RWPE2 (cell line): Measurements from ENCODE around the gene MAPK9.

Experiments used
- ATAC-seq: fragments of 200-7000 bp; cut with Tn5 transposase; 3 replicates; pipeline ENCODE4 v1.9.1; 2021; ENCODE audit warnings: low read depth
- DNase-seq: peaks from one replicate; pipeline ENCODE4 v3.0.0-alpha.2; 2020; ENCODE audit warnings: low spot score
- H3K27ac ChIP-seq: fragments of 450-650 bp; 2 replicates; pipeline ENCODE4 v1.5.1; 2017; ENCODE audit warnings: mild to moderate bottlenecking; ENCODE audit not compliant: poor library complexity, severe bottlenecking
- H3K27me3 ChIP-seq: fragments of 250-450 bp; sonication (Bioruptor Pico); 2 replicates; pipeline ENCODE4 v1.5.1; 2021; ENCODE audit warnings: mild to moderate bottlenecking, moderate library complexity; ENCODE audit not compliant: insufficient read depth, poor library complexity, severe bottlenecking
- H3K36me3 ChIP-seq: fragments of 250-450 bp; sonication (Bioruptor Pico); 2 replicates; pipeline ENCODE4 v1.5.1; 2020; ENCODE audit warnings: low read depth, mild to moderate bottlenecking, moderate library complexity
- H3K4me1 ChIP-seq: fragments of 250-450 bp; sonication (Bioruptor Pico); 2 replicates; pipeline ENCODE4 v1.5.1; 2021; ENCODE audit warnings: mild to moderate bottlenecking, moderate library complexity; ENCODE audit not compliant: insufficient read depth, poor library complexity, severe bottlenecking
- H3K4me3 ChIP-seq: fragments of 250-450 bp; sonication (Bioruptor Pico); 2 replicates; pipeline ENCODE4 v1.5.1; 2021; ENCODE audit warnings: mild to moderate bottlenecking, moderate library complexity; ENCODE audit not compliant: severe bottlenecking
- H3K9me3 ChIP-seq: fragments of 250-450 bp; sonication (Bioruptor Pico); 2 replicates; pipeline ENCODE4 v1.5.1; 2021; ENCODE audit warnings: mild to moderate bottlenecking, moderate library complexity; ENCODE audit not compliant: severe bottlenecking
- TF ChIP-seq, protein P1 (sequence below): fragments of 450-650 bp; IDR thresholded peaks from one replicate; pipeline ENCODE4 v1.5.1; 2017; ENCODE audit warnings: mild to moderate bottlenecking, moderate library complexity; ENCODE audit not compliant: poor library complexity, severe bottlenecking

Gene MAPK9

DNA sequence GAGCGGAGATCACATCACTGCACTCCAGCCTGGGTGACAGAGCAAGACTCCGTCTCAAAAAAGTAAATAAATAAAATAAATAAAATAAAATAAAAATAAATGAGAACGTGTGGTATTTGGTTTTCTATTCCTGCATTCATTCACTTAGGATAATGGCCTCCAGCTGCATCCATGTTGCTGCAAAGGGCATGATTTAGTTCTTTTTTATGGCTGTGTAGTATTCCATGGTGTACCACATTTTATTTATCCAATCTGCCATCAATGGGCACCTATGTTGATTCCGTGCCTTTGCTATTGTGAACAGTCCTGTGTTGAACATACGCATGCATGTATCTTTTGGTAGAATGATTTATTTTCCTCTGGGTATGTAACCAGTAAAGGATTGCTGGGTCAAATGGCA lies 74.1 kb downstream of the MAPK9 start:
- H3K36me3 ChIP-seq, result no peaks in the 10 kb centered on the region
- H3K27ac ChIP-seq, result no peak overlapping the region
- DNase-seq, result no peak
- H3K27me3 ChIP-seq, result no peaks in the 10 kb centered on the region
- H3K4me1 ChIP-seq, result no peaks in the 10 kb centered on the region
- no peak for ATAC-seq
- TF ChIP-seq, protein P1, sequence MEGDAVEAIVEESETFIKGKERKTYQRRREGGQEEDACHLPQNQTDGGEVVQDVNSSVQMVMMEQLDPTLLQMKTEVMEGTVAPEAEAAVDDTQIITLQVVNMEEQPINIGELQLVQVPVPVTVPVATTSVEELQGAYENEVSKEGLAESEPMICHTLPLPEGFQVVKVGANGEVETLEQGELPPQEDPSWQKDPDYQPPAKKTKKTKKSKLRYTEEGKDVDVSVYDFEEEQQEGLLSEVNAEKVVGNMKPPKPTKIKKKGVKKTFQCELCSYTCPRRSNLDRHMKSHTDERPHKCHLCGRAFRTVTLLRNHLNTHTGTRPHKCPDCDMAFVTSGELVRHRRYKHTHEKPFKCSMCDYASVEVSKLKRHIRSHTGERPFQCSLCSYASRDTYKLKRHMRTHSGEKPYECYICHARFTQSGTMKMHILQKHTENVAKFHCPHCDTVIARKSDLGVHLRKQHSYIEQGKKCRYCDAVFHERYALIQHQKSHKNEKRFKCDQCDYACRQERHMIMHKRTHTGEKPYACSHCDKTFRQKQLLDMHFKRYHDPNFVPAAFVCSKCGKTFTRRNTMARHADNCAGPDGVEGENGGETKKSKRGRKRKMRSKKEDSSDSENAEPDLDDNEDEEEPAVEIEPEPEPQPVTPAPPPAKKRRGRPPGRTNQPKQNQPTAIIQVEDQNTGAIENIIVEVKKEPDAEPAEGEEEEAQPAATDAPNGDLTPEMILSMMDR, result no peak
- H3K4me3 ChIP-seq, result no peak overlapping the region
- H3K9me3 ChIP-seq, result peaks cover 5% of the 10 kb centered on the region

DNA sequence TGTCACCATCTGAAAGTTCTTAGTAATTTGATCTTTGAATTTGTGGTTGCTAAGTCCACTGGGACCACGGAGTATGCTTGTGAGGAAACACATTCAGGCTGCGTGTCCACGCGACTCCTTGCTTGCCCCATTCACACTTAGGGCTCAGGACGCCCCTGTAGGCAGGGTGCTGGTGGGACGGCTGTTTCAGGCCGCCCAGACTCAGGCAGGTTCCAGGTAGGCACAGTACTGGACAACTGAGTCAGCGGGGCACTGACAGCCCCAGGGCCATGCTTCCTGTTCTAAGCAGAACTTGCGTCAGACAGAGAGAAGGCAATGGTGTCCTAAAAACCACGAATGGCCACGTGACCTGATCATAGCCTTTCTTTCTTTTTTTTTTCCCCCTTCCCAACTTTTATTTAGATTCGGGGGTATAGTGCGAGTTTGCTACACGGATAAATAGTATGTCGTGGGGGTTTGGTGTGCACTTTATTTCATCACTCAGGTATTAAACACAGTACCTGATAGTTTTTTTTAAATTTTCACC lies 75.2 kb downstream of the MAPK9 start:
- DNase-seq (no peak), ATAC-seq (no peak)
- no peaks in the 10 kb centered on the region for H3K36me3 ChIP-seq
- TF ChIP-seq, protein P1, result no peak
- H3K4me3 ChIP-seq, result no peak overlapping the region
- no peak overlapping the region for H3K27ac ChIP-seq
- H3K4me1 ChIP-seq, result no peaks in the 10 kb centered on the region
- H3K27me3 ChIP-seq, result no peaks in the 10 kb centered on the region
- H3K9me3 ChIP-seq, result peaks cover 5% of the 10 kb centered on the region

DNA sequence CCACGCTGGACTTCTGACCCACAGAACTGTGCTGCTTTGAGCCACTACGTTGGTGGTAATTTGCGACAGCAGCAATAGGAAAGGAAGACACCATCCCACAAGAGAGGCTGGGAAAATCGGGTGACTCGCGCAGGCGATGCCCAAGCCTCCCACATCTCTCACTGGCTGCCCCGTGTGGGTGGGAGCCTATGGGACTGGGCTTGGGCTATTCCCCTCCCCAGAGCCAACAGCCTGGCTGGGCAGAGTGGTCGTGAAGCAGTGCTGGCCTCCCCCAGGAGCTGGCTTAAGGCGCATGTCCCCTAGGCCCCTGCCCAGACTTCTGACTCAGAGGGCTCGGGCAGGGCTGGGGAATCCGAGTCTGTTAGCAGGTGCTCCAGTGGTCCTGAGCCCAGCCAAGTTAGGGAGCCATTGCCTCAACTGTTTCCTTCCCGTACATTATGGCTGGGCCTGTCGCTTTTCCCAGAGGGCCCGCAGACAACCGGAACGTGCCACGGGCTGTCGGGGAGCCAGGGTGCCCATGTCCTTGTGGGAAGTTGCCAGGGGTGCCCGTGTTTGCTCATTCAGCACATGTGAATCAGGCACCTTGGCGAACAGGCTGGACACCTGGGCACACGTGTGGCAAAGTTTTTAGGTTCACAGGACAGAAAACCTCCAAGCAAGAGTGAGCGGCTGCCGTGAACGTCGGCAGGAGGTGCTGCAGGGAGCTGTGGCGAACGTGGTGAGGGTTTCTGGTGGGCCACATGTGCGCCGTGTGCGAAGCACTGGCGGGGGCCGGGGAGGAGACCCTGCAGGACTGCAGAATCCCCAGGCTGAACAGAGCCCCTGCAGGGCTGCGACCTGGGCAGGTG lies 75.9 kb downstream of the MAPK9 start:
- DNase-seq, result no peak
- H3K27ac ChIP-seq, result no peak overlapping the region
- TF ChIP-seq, protein P1, result no peak
- no peak for ATAC-seq
- H3K27me3 ChIP-seq, result no peaks in the 10 kb centered on the region
- peaks cover 5% of the 10 kb centered on the region for H3K9me3 ChIP-seq
- no peak overlapping the region for H3K4me3 ChIP-seq
- H3K4me1 ChIP-seq, result no peaks in the 10 kb centered on the region
- H3K36me3 ChIP-seq, result no peaks in the 10 kb centered on the region

DNA sequence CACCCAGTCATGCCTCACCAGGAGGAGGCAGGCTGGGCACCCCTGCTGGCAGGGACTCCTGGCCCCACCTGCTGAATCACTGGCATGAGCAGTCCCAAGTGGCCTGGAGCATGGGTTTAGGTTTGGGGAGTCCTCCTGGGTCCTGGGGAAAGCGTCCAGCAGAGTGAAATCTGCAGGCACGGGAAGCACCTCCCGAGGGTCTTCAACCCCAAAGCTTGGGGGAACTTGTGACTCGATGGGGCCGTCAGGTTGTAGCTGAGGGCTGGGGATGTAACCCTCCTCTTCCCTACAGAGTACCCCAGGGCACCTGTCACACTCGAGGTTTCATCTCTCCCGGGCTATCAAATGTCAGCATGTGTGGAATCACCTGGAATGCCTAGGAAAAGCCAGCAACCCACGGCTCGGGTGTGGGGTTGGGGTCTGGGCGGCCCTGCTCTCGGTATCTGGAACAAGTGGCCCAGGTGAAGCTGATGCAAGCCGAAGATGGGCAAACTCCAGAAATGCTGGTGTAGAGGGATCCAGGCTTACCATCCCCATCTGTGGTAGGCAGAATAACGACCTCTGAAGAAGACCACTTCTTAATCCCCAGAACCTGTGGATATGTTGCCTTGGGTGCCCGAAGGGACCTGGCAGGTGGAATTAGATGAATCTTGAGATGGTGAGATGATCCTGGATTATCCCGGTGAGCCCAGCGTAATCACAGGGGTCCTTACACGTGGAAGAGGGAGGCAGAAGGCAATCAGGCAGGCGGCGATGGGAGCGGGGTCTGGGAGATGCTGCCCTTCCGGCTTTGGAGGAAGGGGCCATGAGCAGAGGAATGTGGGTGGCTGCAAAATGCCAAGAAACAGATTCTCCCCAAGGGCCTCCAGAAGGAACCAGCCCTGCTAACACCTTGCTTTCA lies 76.8 kb downstream of the MAPK9 start:
- ATAC-seq (no peak), DNase-seq (no peak)
- Histone ChIP-seq H3K27me3 (no peaks in the 10 kb centered on the region), H3K9me3 (peaks cover 5% of the 10 kb centered on the region), H3K27ac (no peak overlapping the region), H3K4me3 (no peak overlapping the region), H3K4me1 (no peaks in the 10 kb centered on the region), H3K36me3 (no peaks in the 10 kb centered on the region)
- TF ChIP-seq, protein P1, result no peak
